ENCODE results near the gene ARHGEF17. TPM values are rescaled to one million over a fixed set of nuclear protein-coding genes. Genes with fewer than 3 reads are reported as not detected.

ARHGEF17 gene
- total RNA-seq, 1 donor from 2014 or later = 193 TPM

DNA sequence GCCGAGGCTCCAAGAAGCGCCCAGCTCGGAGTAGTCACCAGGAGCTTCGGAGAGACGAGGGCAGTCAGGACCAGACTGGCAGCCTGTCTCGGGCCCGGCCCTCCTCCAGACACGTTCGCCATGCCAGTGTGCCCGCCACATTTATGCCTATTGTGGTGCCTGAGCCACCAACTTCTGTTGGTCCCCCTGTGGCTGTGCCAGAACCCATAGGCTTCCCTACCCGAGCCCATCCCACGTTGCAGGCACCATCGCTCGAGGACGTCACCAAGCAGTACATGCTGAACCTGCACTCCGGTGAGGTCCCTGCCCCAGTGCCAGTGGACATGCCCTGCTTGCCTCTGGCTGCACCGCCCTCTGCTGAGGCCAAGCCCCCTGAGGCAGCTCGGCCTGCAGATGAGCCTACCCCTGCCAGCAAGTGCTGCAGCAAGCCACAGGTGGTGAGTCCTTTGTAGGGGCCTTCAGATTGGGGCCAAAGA, 3.4 kb downstream of the ARHGEF17 start:
- intact Hi-C loops (cut with DNase I) = no loop called here
- no peaks in the 10 kb centered on the region for H3K9me3 ChIP-seq

DNA sequence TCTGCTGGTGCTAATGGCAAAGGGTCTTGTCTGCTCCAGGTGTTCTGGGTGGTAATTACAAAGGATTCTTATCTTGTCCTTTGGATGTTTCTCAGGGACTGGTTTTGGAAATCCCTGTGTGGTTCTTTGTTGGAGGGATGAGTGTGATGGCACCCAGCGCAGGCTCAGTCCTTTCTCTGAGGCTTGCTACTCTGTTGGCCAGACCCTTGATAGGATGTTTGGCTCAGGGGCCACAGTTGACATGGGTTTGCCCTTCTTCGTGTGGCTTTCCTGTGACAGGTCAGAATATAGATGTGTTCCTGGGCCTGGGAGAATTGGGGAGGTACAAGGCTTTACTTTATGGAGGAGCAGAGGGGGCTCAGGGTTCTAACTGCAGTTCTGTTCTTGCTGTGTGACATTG, 4.0 kb downstream of the ARHGEF17 start:
- DNase-seq (ENCODE audit: low spot score in 2 of 2) = no peak
- peak overlapping the region; percentile 71 to 75 for H3K4me3 ChIP-seq
- H3K36me3 ChIP-seq = peaks cover 0 to 14% of the 10 kb centered on the region in 2 donors
- peaks cover 12 to 32% of the 10 kb centered on the region in 2 donors for H3K4me1 ChIP-seq
- no peaks in the 10 kb centered on the region for H3K9me3 ChIP-seq
- TF ChIP-seq, protein P1, sequence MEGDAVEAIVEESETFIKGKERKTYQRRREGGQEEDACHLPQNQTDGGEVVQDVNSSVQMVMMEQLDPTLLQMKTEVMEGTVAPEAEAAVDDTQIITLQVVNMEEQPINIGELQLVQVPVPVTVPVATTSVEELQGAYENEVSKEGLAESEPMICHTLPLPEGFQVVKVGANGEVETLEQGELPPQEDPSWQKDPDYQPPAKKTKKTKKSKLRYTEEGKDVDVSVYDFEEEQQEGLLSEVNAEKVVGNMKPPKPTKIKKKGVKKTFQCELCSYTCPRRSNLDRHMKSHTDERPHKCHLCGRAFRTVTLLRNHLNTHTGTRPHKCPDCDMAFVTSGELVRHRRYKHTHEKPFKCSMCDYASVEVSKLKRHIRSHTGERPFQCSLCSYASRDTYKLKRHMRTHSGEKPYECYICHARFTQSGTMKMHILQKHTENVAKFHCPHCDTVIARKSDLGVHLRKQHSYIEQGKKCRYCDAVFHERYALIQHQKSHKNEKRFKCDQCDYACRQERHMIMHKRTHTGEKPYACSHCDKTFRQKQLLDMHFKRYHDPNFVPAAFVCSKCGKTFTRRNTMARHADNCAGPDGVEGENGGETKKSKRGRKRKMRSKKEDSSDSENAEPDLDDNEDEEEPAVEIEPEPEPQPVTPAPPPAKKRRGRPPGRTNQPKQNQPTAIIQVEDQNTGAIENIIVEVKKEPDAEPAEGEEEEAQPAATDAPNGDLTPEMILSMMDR (IDR thresholded peaks at IDR 0.05) = no peak
- intact Hi-C loops (cut with DNase I) = no loop called here
- peak overlapping the region; percentile 94 to 96 for H3K27ac ChIP-seq
- no peaks in the 10 kb centered on the region for H3K27me3 ChIP-seq

More for the DNA sequence above, 3.4 kb downstream of the ARHGEF17 start:
- no peak for DNase-seq (ENCODE audit: low spot score in 2 of 2)
- no peaks in the 10 kb centered on the region for H3K27me3 ChIP-seq
- peak overlapping the region; percentile 94 to 96 for H3K27ac ChIP-seq
- peaks cover 6 to 28% of the 10 kb centered on the region in 2 donors for H3K4me1 ChIP-seq
- peaks cover 0 to 14% of the 10 kb centered on the region in 2 donors for H3K36me3 ChIP-seq
- TF ChIP-seq, protein P1 (IDR thresholded peaks at IDR 0.05) = no peak
- H3K4me3 ChIP-seq = peak overlapping the region; percentile 71 to 75

DNA sequence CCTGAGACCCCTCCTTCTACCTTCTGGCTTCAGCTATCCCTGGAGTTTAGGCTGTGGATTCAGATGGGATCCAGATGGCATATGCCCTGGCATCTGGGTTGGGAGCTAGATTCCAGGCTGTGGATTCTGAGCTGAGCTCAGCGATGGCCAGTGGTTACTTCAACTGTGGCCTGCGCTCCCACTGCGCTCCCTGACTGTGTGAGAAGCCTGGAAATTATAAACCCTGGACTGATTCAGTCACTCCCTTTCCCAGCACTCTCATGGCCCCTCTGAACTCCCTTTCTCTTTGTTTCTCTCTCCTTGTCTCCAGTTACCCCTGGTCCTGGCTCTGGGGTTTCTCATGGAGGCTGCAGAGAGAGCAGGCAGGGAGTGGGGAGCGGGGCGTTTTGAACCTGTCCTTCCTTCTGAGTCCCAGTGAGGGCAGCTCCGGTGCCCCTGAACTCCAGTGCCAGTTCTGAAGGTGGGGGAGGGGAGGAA, 4.8 kb downstream of the ARHGEF17 start:
- intact Hi-C loops (cut with DNase I) = no loop called here
- no peaks in the 10 kb centered on the region for H3K27me3 ChIP-seq
- peak overlapping the region; percentile 71 to 75 for H3K4me3 ChIP-seq
- H3K27ac ChIP-seq = peak overlapping the region; percentile 94 to 96
- TF ChIP-seq, protein P1 (IDR thresholded peaks at IDR 0.05) = no peak
- peaks cover 0 to 14% of the 10 kb centered on the region in 2 donors for H3K36me3 ChIP-seq
- no peak for DNase-seq (ENCODE audit: low spot score in 2 of 2)
- peaks cover 14 to 41% of the 10 kb centered on the region in 2 donors for H3K4me1 ChIP-seq
- H3K9me3 ChIP-seq = no peaks in the 10 kb centered on the region

DNA sequence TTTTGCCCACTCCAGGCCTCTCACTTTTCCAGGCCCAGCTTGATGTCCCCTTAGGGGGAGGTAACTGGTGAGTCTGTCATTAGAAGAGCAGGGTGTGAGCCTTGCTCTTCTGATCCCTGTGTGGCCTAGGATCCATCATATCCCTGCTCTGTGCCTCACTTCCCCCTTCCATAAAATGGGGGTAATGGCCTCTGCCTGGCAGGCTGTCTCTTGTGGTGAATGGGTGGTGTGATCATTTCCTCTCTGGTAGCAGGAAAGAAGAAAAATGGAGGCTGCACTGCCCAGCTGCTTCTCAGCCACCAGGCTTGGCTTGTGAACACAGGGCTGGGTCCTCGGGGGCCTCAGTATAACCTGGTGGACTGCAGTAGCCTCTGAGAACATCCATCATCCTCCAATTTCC, 5.6 kb downstream of the ARHGEF17 start:
- Histone ChIP-seq H3K27ac (peak overlapping the region; percentile 94 to 96), H3K9me3 (no peaks in the 10 kb centered on the region), H3K4me3 (peak overlapping the region; percentile 71 to 75), H3K36me3 (peaks cover 0 to 14% of the 10 kb centered on the region in 2 donors), H3K4me1 (peaks cover 18 to 48% of the 10 kb centered on the region in 2 donors), H3K27me3 (no peaks in the 10 kb centered on the region)
- TF ChIP-seq, protein P1 (IDR thresholded peaks at IDR 0.05) = no peak
- DNase-seq (ENCODE audit: low spot score in 2 of 2) = no peak
- intact Hi-C loops (cut with DNase I) = no loop called here

DNA sequence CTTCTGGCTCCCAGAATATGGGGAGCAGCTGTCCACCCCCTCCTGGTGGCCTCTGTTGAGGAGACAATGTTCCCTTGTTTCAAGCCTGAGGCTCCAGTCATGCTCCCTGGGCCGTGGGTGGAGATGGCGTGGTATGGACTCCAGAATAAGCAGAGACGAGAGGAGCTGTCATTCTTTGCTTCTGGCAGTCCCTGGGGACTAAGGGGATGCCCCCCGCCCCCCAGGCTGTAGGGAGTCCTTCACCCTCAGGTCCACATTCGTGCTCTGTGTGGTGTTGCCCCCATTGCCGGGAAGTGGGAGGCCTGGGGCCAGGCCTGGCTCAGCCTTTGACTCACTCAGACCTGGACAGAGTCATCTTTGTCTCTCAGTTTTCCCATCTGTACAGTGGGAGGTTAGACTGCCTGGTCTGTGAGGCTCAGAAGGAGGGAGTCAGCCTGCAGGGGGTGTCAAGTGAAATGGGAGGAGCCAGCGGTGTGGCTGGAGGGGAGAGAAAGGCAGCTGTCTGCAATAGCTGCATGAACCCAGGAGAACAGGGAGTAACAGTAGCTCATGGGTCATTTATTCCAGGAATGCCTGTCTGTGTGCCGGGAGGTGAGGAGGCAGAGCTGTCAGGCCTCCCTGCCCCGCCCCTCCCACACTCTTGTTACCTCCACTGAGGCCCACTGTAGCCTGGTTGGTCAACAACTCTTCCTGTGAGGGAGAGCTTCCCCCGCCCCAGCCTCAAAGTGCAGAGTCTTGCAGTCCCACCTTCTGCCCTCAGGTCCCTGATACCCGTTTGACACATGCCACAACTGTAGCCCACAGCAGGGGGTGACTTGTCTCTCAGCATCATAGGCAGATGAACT, 6.3 kb downstream of the ARHGEF17 start:
- TF ChIP-seq, protein P1 (IDR thresholded peaks at IDR 0.05) = no peak
- intact Hi-C loops (cut with DNase I) = no loop called here
- Histone ChIP-seq H3K4me3 (peak overlapping the region; percentile 71 to 75), H3K27me3 (no peaks in the 10 kb centered on the region), H3K4me1 (peaks cover 22 to 55% of the 10 kb centered on the region in 2 donors), H3K36me3 (peaks cover 0 to 14% of the 10 kb centered on the region in 2 donors), H3K27ac (peak overlapping the region; percentile 94 to 96), H3K9me3 (no peaks in the 10 kb centered on the region)
- DNase-seq (ENCODE audit: low spot score in 2 of 2) = peak in 1 of 2 donors; percentile 84

All from ascending aorta (tissue), 2 donors.